IMR-90 (cell line): Measurements from ENCODE around the gene MAPKAPK5. TPM values are rescaled to one million over a fixed set of nuclear protein-coding genes. Genes with fewer than 3 reads are reported as not detected.
"Not testable (repeated sequence)": the region's sequence is repeated elsewhere in the genome, so short reads cannot be mapped to it uniquely, and the experiment has no call there.

Experiments
- ATAC-seq: fragments of 200-7000 bp; cut with Tn5 transposase; 2 replicates; pipeline ENCODE4 v1.9.1; 2020; ENCODE audit warnings: low read depth, mild to moderate bottlenecking, moderate library complexity
- BruUV-seq: library from RNA; stranded (reverse); fragments of 400-500 nt; replicated peaks from 2 replicates; lab custom pipeline; 2021; lab: Mats Ljungman, UMichigan
- CTCF ChIA-PET: fragments of 300-600 bp; formaldehyde crosslinking; extraction: SDS; loops from one replicate; lab custom pipeline; 2021; ENCODE audit warnings: antibody characterized with exemption; lab: Yijun Ruan, JAX
- POLR2A ChIA-PET: fragments of 300-600 bp; sonication (Branson Sonifier 250); formaldehyde crosslinking; loops from one replicate; lab custom pipeline; 2022; ENCODE audit warnings: antibody characterized with exemption; ENCODE audit not compliant: unreplicated experiment; lab: Charles Lee
- DNase-seq: peaks from one replicate; pipeline ENCODE4 v3.0.0; 2013
- H2AFZ ChIP-seq: replicated peaks from 2 replicates; pipeline ENCODE3; 2013; ENCODE audit warnings: low read length, mild to moderate bottlenecking; ENCODE audit not compliant: poor library complexity
- H2AK5ac ChIP-seq: 2 replicates; pipeline ENCODE4 v1.6.1; 2013; ENCODE audit warnings: low read depth, low read length, inconsistent platforms
- H2AK9ac ChIP-seq: replicated peaks from 2 replicates; pipeline ENCODE3; 2013; ENCODE audit warnings: mild to moderate bottlenecking, low read depth, low read length, moderate library complexity; ENCODE audit not compliant: poor library complexity
- H2BK120ac ChIP-seq: 2 replicates; pipeline ENCODE4 v1.6.1; 2013; ENCODE audit warnings: low read depth, low read length, inconsistent platforms
- H2BK15ac ChIP-seq: 3 replicates; pipeline ENCODE4 v1.6.1; 2013; ENCODE audit warnings: low read depth, low read length, inconsistent platforms
- H2BK20ac ChIP-seq: 2 replicates; pipeline ENCODE4 v1.6.1; 2013; ENCODE audit warnings: low read depth, mild to moderate bottlenecking, inconsistent platforms, low read length, moderate library complexity
- H2BK5ac ChIP-seq: 2 replicates; pipeline ENCODE4 v1.6.1; 2013; ENCODE audit warnings: mild to moderate bottlenecking, low read depth, low read length, inconsistent platforms; ENCODE audit not compliant: poor library complexity, severe bottlenecking
- H3K14ac ChIP-seq: replicated peaks from 2 replicates; pipeline ENCODE4 v1.6.1; 2013; ENCODE audit warnings: low read depth, low read length, inconsistent platforms
- H3K18ac ChIP-seq: 2 replicates; pipeline ENCODE4 v1.6.1; 2013; ENCODE audit warnings: low read depth, low read length, control low read depth
- H3K23ac ChIP-seq: 2 replicates; pipeline ENCODE4 v1.6.1; 2013; ENCODE audit warnings: low read depth, low read length, inconsistent platforms
- H3K27ac ChIP-seq: 2 replicates; pipeline ENCODE4 v1.5.1; 2013; ENCODE audit warnings: mild to moderate bottlenecking, control low read depth, low read length; ENCODE audit not compliant: insufficient read depth
- H3K27me3 ChIP-seq: 2 replicates; pipeline ENCODE4 v1.6.1; 2013; ENCODE audit warnings: low read length; ENCODE audit not compliant: control insufficient read depth, insufficient read depth
- H3K36me3 ChIP-seq: 2 replicates; pipeline ENCODE4 v1.6.1; 2013; ENCODE audit warnings: low read length, mixed read lengths; ENCODE audit not compliant: control insufficient read depth, insufficient read depth
- H3K4ac ChIP-seq: 2 replicates; pipeline ENCODE4 v1.6.1; 2013; ENCODE audit warnings: low read depth, low read length, inconsistent platforms
- H3K4me1 ChIP-seq: 2 replicates; pipeline ENCODE4 v1.6.1; 2013; ENCODE audit warnings: low read length, mixed read lengths; ENCODE audit not compliant: control insufficient read depth, insufficient read depth
- H3K4me2 ChIP-seq: 2 replicates; pipeline ENCODE4 v1.6.1; 2013; ENCODE audit warnings: low read depth, mild to moderate bottlenecking, control low read depth, low read length, moderate library complexity
- H3K4me3 ChIP-seq: 2 replicates; pipeline ENCODE4 v1.5.1; 2013; ENCODE audit warnings: low read depth, mild to moderate bottlenecking, control low read depth, low read length, moderate library complexity; ENCODE audit not compliant: insufficient read depth
- H3K56ac ChIP-seq: 2 replicates; pipeline ENCODE4 v1.6.1; 2013; ENCODE audit warnings: low read length, inconsistent platforms; ENCODE audit not compliant: insufficient read depth; ENCODE audit errors: extremely low read depth
- H3K79me1 ChIP-seq, 2 experiments: 2 replicates each; pipeline ENCODE4 v1.6.1; 2013; ENCODE audit warnings: low read length in 2 of 2, inconsistent platforms in 1 of 2, low read depth in 1 of 2
- H3K9ac ChIP-seq: 2 replicates; pipeline ENCODE4 v1.6.1; 2013; ENCODE audit warnings: low read depth, low read length, control low read depth
- H3K9me1 ChIP-seq: 2 replicates; pipeline ENCODE4 v1.6.1; 2013; ENCODE audit warnings: low read length, inconsistent platforms; ENCODE audit not compliant: insufficient read depth
- H3K9me3 ChIP-seq: 2 replicates; pipeline ENCODE4 v1.6.1; 2013; ENCODE audit warnings: low read length; ENCODE audit not compliant: control insufficient read depth, insufficient read depth
- H4K20me1 ChIP-seq: 2 replicates; pipeline ENCODE4 v1.6.1; 2013; ENCODE audit warnings: low read length, inconsistent platforms; ENCODE audit not compliant: insufficient read depth
- H4K5ac ChIP-seq: 2 replicates; pipeline ENCODE4 v1.6.1; 2013; ENCODE audit warnings: mild to moderate bottlenecking, low read depth, low read length, control low read depth
- H4K8ac ChIP-seq, 2 experiments: 2 replicates each; pipeline ENCODE4 v1.6.1; 2013; ENCODE audit warnings: low read depth in 2 of 2, low read length in 2 of 2, control low read depth in 1 of 2, inconsistent platforms in 1 of 2
- H4K91ac ChIP-seq: 2 replicates; pipeline ENCODE4 v1.6.1; 2013; ENCODE audit warnings: low read depth, low read length, inconsistent platforms; ENCODE audit not compliant: insufficient read depth
- WGBS, 2 experiments: methylation state at CpG; one replicate each; pipeline versions ENCODE4 v1.1.5 to v1.1.7; 2013; ENCODE audit warnings: missing lambda C conversion rate in 2 of 2; ENCODE audit not compliant: insufficient read length in 1 of 2; ENCODE audit errors: extremely low coverage in 2 of 2; 5-methylcytosine and 5-hydroxymethylcytosine counted together
- dilution Hi-C: fragments of 300-500 bp; cut with HindIII; formaldehyde crosslinking; loops from one replicate; pipeline ENCODE4 v1.14.3; 2018; ENCODE audit warnings: low sequenced_read_pairs; ENCODE audit not compliant: unreplicated experiment
- in situ Hi-C: fragments of 300-500 bp; cut with MboI; formaldehyde crosslinking; loops from 3 replicates; pipeline ENCODE4 v1.14.3; 2019; ENCODE audit warnings: low sequenced_read_pairs, inconsistent platforms, mixed read lengths
- intact Hi-C: fragments of 100-400 bp; cut with micrococcal nuclease; formaldehyde crosslinking; loops from 2 replicates; pipeline ENCODE4 v1.10.0; 2022
- polyA plus RNA-seq, 3 experiments: library from polyadenylated mRNA; depleted of rRNA; stranded (reverse); fragments of >200 nt; gene quantifications; 2 replicates each; pipeline ENCODE4 v1.2.3, GENCODE V29; 2012; ENCODE audit warnings: low replicate concordance in 1 of 3
- total RNA-seq: library from RNA; depleted of rRNA; stranded (reverse); fragments of >200 nt; gene quantifications from 2 replicates; pipeline ENCODE4 v1.2.3, GENCODE V29; 2012

MAPKAPK5 gene
- total and polyA plus RNA-seq, 2 of the 4 experiments (the other 2 are of a cell fraction) = 35.0 to 44.6 TPM

- WGBS, 2 experiments = no CpG with 5 or more reads among the region's 3 CpGs
- POLR2A ChIA-PET, H2BK120ac ChIP-seq, H2AK5ac ChIP-seq, H2BK20ac ChIP-seq, H2AFZ ChIP-seq, H2BK15ac ChIP-seq, H3K9me1 ChIP-seq, dilution Hi-C loops, H3K23ac ChIP-seq, CTCF ChIA-PET, H3K18ac ChIP-seq, H3K79me1 ChIP-seq, in situ Hi-C loops, DNase-seq, H4K91ac ChIP-seq, H3K4me1 ChIP-seq, H3K4ac ChIP-seq, H3K9ac ChIP-seq, H3K56ac ChIP-seq, BruUV-seq, H3K4me2 ChIP-seq, H3K9me3 ChIP-seq, H3K36me3 ChIP-seq, H2AK9ac ChIP-seq, H4K20me1 ChIP-seq, intact Hi-C loops, H4K5ac ChIP-seq, H3K4me3 ChIP-seq, H3K27ac ChIP-seq, H3K14ac ChIP-seq, H2BK5ac ChIP-seq, ATAC-seq, H3K27me3 ChIP-seq, H4K8ac ChIP-seq: not testable (repeated sequence)
Measured at GRCh38 chr12:111829635-111830034, 12.4 kb upstream of the MAPKAPK5 start.

GRCh38 chr12:111834740-111835386 is 7.2 kb upstream of the MAPKAPK5 start:
- dilution Hi-C loops = not testable (repeated sequence)

More at GRCh38 chr12:111834740-111835386, 7.2 kb upstream of the MAPKAPK5 start:
- H3K56ac ChIP-seq, H2BK5ac ChIP-seq, H4K5ac ChIP-seq, BruUV-seq, H3K9ac ChIP-seq, in situ Hi-C loops, H3K79me1 ChIP-seq, H3K18ac ChIP-seq, H2BK15ac ChIP-seq, H3K4me2 ChIP-seq, H3K36me3 ChIP-seq, H4K20me1 ChIP-seq, H2AK5ac ChIP-seq, H4K8ac ChIP-seq, H4K91ac ChIP-seq, H3K27me3 ChIP-seq, H2BK120ac ChIP-seq, H2AK9ac ChIP-seq, H2AFZ ChIP-seq, H3K23ac ChIP-seq, H3K9me1 ChIP-seq, H3K4me3 ChIP-seq, H2BK20ac ChIP-seq, H3K9me3 ChIP-seq, DNase-seq, H3K4me1 ChIP-seq, H3K27ac ChIP-seq, H3K14ac ChIP-seq, CTCF ChIA-PET, intact Hi-C loops, POLR2A ChIA-PET, H3K4ac ChIP-seq, ATAC-seq: not testable (repeated sequence)
- WGBS, 2 experiments = 79% methylated on average over 12 of the region's 22 CpGs; no CpG with 5 or more reads in 1 of the 2 experiments
